HG03139 (cell line): ENCODE results near the gene FYN.

Experiments
- ATAC-seq: cut with Tn5 transposase; IDR thresholded peaks from one replicate; pipeline ENCODE4 v1.9.1; 2021; ENCODE audit not compliant: unreplicated experiment

The FYN gene

GRCh38 chr6:111714416-111715270, 158.6 kb downstream of the FYN start:
- no peak for ATAC-seq

- ATAC-seq = no peak
Measured at GRCh38 chr6:111713811-111714210, 159.4 kb downstream of the FYN start.

- no peak for ATAC-seq
Measured at GRCh38 chr6:111713236-111713635, 160.0 kb downstream of the FYN start.

- ATAC-seq = no peak
Measured at GRCh38 chr6:111711984-111712752, 161.1 kb downstream of the FYN start.

- no peak for ATAC-seq
Measured at GRCh38 chr6:111711476-111711875, 161.8 kb downstream of the FYN start.

- ATAC-seq = no peak
Measured at GRCh38 chr6:111710911-111711310, 162.3 kb downstream of the FYN start.

- ATAC-seq = no peak
Measured at GRCh38 chr6:111710439-111710838, 162.8 kb downstream of the FYN start.

- ATAC-seq = peak; percentile 77
Measured at GRCh38 chr6:111709615-111710398, 163.4 kb downstream of the FYN start.

GRCh38 chr6:111709201-111709600, 164.1 kb downstream of the FYN start:
- no peak for ATAC-seq

- no peak for ATAC-seq
Measured at GRCh38 chr6:111707773-111708172, 165.5 kb downstream of the FYN start.

GRCh38 chr6:111706841-111707391, 166.3 kb downstream of the FYN start:
- ATAC-seq = no peak

- ATAC-seq = no peak
Measured at GRCh38 chr6:111703723-111704122, 169.5 kb downstream of the FYN start.

GRCh38 chr6:111702268-111702667, 171.0 kb downstream of the FYN start:
- no peak for ATAC-seq

- ATAC-seq = no peak
Measured at GRCh38 chr6:111701146-111701545, 172.1 kb downstream of the FYN start.

- ATAC-seq = no peak
Measured at GRCh38 chr6:111700135-111700690, 173.0 kb downstream of the FYN start.

- ATAC-seq = no peak
Measured at GRCh38 chr6:111699123-111699522, 174.1 kb downstream of the FYN start.

GRCh38 chr6:111696814-111697213, 176.4 kb downstream of the FYN start:
- ATAC-seq = no peak

GRCh38 chr6:111692327-111693164, 180.7 kb downstream of the FYN start:
- no peak for ATAC-seq

GRCh38 chr6:111691345-111692225, 181.7 kb downstream of the FYN start:
- no peak for ATAC-seq
